ENCODE data around the gene DRD2.

Gene DRD2

DNA sequence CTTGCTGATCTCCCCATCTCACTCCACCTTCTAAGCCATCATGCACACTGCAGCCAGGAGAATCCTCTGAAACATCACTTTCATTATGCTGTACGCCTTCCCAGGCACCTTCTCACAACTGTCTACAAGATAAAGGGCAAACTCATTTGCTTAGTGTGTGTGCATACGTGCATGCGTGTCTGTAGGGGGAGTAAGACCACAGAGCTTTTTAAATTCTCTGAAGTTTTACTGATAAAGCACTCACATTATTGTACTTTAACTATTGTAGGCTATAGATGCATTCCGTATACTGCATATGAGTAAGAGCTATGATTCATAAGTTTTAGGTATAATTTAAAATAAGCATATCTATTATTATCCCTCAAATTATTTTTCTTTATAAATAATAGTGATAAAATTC is 102.9 kb downstream of the DRD2 start:
- DNase-seq (ENCODE audit: low read depth), result no peak

DNA sequence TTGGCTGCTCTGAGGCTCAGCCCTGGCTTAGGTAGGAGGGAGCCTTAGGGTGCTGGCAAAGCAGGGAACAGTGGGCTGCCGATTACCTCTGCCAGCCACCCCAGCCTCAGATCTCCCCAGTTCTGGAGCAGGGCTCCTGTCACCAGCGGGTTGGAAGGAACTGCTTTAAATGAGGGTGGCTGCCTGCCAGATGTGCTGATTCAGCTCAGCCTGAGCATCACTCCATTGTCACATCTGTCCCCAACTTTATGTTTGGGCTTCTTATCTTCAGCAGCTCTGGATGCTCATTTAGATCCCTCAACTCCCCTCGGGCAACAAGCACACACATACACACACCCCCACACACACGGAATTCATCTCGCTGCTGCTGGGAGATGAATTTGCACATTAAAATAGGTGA is 104.6 kb downstream of the DRD2 start:
- no peak for DNase-seq (ENCODE audit: low read depth)

GRCh38 chr11:113369411-113369810 is 105.8 kb downstream of the DRD2 start:
- DNase-seq (ENCODE audit: low read depth), result no peak

DNA sequence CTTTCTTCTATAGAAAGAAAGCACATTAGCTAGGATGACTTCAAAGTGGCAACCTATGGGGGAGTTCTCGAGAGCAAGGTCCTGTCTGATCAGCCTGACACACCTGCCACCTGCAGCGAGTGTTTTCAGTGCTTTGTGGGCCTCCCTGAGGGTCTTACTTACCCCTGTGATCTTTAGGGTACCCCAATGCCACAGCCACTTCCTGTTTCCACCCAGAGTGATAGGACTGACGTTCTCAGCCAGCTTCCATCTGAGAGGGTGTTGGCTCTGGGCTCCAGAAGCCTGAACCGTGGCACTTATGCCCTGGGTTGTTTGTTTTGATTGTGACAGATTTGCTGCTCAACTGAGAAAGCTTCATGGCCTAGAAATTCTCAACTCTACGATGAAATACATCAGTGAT is 109.3 kb downstream of the DRD2 start:
- DNase-seq (ENCODE audit: low read depth), result no peak

- DNase-seq (ENCODE audit: low read depth), result no peak
These were observed 111.1 kb downstream of the DRD2 start for GRCh38 chr11:113363996-113364641.

GRCh38 chr11:113363406-113363805 is 111.8 kb downstream of the DRD2 start:
- no peak for DNase-seq (ENCODE audit: low read depth)
